A673 (cell line): ENCODE results near the gene NARF.
"Not testable (repeated sequence)": the region's sequence is repeated elsewhere in the genome, so short reads cannot be mapped to it uniquely, and the experiment has no call there.

Experiments used
- EZH2 ChIP-seq: fragments of 200-600 bp; sonication (generic); IDR thresholded peaks from 2 replicates; pipeline ENCODE4 v1.6.1; 2017; ENCODE audit warnings: borderline replicate concordance, low read depth, mild to moderate bottlenecking, mixed read lengths, antibody characterized with exemption, low read length; ENCODE audit not compliant: poor library complexity, severe bottlenecking
- TF ChIP-seq, protein P1 (sequence below): fragments of 300-800, 200-600 bp; sonication (generic); conservative IDR thresholded peaks from 2 replicates; pipeline ENCODE4 v1.5.1; 2017; ENCODE audit warnings: low read depth, mild to moderate bottlenecking, antibody characterized with exemption, low read length, moderate library complexity, mixed read lengths

DNA sequence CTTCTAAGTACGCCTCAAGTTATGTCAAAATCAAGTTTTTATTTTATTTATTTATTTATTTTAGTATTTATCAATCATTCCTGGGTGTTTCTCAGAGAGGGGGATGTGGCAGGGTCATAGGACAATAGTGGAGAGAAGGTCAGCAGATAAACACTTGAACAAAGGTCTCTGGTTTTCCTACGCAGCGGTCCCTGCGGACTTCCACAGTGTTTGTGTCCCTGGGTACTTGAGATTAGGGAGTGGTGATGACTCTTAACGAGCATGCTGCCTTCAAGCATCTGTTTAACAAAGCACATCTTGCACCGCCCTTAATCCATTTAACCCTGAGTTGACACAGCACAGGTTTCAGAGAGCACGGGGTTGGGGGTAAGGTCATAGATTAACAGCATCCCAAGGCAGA, 5.4 kb upstream of the NARF start:
- not testable (repeated sequence) for TF ChIP-seq EZH2
- TF ChIP-seq, protein P1, sequence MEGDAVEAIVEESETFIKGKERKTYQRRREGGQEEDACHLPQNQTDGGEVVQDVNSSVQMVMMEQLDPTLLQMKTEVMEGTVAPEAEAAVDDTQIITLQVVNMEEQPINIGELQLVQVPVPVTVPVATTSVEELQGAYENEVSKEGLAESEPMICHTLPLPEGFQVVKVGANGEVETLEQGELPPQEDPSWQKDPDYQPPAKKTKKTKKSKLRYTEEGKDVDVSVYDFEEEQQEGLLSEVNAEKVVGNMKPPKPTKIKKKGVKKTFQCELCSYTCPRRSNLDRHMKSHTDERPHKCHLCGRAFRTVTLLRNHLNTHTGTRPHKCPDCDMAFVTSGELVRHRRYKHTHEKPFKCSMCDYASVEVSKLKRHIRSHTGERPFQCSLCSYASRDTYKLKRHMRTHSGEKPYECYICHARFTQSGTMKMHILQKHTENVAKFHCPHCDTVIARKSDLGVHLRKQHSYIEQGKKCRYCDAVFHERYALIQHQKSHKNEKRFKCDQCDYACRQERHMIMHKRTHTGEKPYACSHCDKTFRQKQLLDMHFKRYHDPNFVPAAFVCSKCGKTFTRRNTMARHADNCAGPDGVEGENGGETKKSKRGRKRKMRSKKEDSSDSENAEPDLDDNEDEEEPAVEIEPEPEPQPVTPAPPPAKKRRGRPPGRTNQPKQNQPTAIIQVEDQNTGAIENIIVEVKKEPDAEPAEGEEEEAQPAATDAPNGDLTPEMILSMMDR, result not testable (repeated sequence)
